GM12872 (cell line): ENCODE results near the gene RARG.

Experiments used
- CTCF ChIP-seq: IDR thresholded peaks from 3 replicates; pipeline ENCODE4 v1.5.1; 2011; ENCODE audit warnings: low read depth, mild to moderate bottlenecking, low read length, moderate library complexity; ENCODE audit not compliant: insufficient read depth

Gene RARG

GRCh38 chr12:53222170-53222721 is 9.8 kb downstream of the RARG start:
- no peak for TF ChIP-seq CTCF

DNA sequence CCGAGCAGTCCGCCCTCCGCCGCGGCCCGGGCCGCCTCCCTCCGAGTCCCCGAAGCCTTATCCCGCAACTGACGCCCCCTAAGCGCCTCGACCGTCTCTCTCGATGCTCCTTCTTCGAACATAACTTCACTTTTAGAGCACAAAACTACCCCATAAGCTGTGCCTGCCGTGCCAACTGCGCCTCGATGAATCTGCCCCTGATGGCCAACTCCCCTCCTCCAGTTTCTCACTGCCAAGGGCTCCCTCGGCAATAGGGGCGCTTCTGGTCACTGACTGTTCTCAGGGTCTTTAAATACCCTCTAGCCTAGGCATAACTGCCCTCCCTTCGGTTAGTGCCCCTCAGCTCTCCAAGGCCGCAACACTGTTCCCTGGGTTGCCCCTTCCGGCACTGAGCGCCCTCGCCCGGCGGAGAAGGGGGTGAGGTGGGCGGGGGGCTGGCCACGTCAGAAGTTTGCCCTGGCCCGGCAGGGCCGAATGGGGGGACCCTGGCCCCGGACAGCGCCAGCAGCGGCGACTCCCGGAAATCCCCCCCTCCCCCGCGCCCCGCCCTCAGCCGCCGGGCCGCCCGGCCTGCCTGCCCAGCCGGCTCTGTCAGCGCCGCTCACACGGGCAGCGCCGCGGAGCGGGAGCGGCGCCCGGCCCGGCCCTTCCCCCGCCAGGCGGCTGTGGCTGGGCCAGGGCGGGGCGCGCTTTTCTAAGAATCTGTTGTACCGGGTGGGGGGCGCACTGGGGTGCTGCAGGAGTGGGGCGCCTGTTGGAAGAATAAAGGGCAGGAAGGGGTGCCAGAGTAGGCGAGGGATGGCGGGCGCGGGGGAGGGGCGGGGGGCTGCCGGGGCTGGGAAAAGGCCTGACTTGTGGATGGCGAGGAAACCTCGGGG is 10.6 kb downstream of the RARG start:
- TF ChIP-seq CTCF = peak; percentile 31; the same call in 2 of the 3 replicates

- no peak for TF ChIP-seq CTCF
Measured at GRCh38 chr12:53220694-53221202, 11.3 kb downstream of the RARG start.

DNA sequence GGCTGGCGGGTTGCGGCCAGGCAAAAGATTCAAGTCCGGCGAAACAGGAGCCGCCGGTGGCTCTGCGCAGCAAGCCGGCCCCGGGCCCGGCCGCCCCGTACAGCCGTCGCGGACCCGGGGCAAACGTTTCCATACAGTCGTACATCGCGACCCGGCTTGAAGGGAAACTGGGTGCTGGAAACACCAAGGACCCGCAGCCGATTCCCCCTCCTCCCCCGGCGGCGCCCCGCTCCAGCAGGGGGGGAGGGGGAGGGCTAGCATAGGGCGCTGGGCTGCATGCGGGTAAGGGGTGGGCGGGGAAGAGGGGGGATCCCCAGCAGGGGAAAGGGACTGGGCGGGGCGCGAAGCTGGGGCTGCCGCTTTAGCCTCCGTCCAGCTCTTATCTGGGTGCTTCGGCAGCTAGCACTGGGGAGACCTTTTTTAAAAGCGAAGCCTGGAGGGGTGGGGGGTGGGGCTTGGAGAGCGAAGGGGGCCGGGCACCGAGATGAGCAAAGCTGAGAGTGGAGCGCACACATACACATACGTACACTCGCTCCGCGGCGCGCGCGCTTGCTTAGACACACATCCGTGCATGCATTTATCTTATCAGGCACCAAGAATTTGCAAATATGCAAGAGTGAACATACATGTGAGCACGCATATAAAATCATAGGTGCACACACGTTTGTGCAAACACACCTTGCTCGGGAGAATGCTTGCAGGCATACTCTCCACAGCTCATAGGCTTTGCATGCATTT is 11.9 kb downstream of the RARG start:
- no peak for TF ChIP-seq CTCF

DNA sequence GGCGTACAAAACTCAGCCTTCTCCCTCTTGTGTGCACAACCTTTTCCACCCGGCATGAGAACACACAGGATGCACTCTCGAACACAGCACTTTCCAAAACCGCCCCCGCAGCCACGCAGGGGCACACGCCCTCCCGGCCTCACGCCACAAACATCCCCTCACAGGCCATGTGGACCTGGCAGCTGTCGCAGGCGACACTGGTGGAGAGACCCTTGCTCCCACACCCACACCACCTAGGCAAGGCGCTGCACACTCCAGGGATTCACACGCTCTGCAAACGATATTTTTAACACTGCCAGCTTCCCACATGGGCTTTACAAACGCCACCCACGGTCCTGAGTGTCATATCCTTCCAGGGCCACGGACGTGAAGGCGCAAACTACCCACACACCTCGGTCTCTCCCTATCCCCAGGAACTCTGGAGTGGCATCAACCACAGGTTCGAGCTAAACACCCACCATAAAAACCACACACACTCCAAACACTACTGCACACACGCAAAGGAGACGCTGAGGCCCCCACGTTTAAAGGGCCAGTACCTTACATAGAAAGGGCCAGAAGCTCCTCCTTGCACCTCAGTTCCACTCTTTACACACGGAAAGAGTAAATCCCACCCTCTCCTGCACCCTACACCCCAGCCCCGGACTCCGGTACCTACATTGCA is 12.6 kb downstream of the RARG start:
- TF ChIP-seq CTCF = no peak

- TF ChIP-seq CTCF = no peak
Measured at GRCh38 chr12:53218551-53219291, 13.3 kb downstream of the RARG start.
